SK-N-SH treated with all-trans-retinoic acid at 6 μM for 48 hours (cell line): ENCODE measurements around the gene TSHZ3.

Experiments used
- ATAC-seq: fragments of 200-7000 bp; cut with Tn5 transposase; 3 replicates; pipeline ENCODE4 v1.9.1; 2020; ENCODE audit warnings: mild to moderate bottlenecking, moderate library complexity
- ARNTL ChIP-seq: fragments of 450-650 bp; formaldehyde crosslinking; IDR thresholded peaks from 2 replicates; pipeline ENCODE4 v1.5.0; 2020; ENCODE audit warnings: low read depth, mild to moderate bottlenecking, moderate library complexity, borderline replicate concordance
- BACH2 ChIP-seq: fragments of 250-450 bp; sonication (Bioruptor Pico); IDR thresholded peaks from 2 replicates; pipeline ENCODE4 v1.9.0; 2021; ENCODE audit warnings: mild to moderate bottlenecking, borderline replicate concordance
- CSDC2 ChIP-seq: fragments of 250-450 bp; sonication (Bioruptor Pico); IDR thresholded peaks from 2 replicates; pipeline ENCODE4 v1.5.0; 2020; ENCODE audit warnings: mild to moderate bottlenecking, moderate library complexity
- ESRRG ChIP-seq: fragments of 250-450 bp; sonication (Bioruptor Pico); IDR thresholded peaks from 2 replicates; pipeline ENCODE4 v1.6.1; 2021; ENCODE audit warnings: mild to moderate bottlenecking
- GLIS3 ChIP-seq: fragments of 250-450 bp; sonication (Bioruptor Pico); IDR thresholded peaks from 2 replicates; pipeline ENCODE4 v1.5.0; 2020; ENCODE audit warnings: mild to moderate bottlenecking, moderate library complexity
- ISL1 ChIP-seq: fragments of 250-450 bp; sonication (Bioruptor Pico); IDR thresholded peaks from 2 replicates; pipeline ENCODE4 v2.1.2; 2022; ENCODE audit warnings: mild to moderate bottlenecking, moderate library complexity
- OSR1 ChIP-seq: fragments of 250-450 bp; sonication (Bioruptor Pico); IDR thresholded peaks from 2 replicates; pipeline ENCODE4 v1.8.0; 2022; ENCODE audit warnings: moderate library complexity, mild to moderate bottlenecking, inconsistent platforms
- PPARA ChIP-seq: fragments of 250-450 bp; sonication (Bioruptor Pico); IDR thresholded peaks from 2 replicates; pipeline ENCODE4 v1.5.0; 2020; ENCODE audit warnings: mild to moderate bottlenecking, borderline replicate concordance
- RARB ChIP-seq: fragments of 250-450 bp; sonication (Bioruptor Pico); IDR thresholded peaks from 2 replicates; pipeline ENCODE4 v1.8.0; 2021; ENCODE audit warnings: mild to moderate bottlenecking, moderate library complexity
- SNAI2 ChIP-seq: fragments of 250-450 bp; sonication (Bioruptor Pico); IDR thresholded peaks from 2 replicates; pipeline ENCODE4 v1.5.0; 2020; ENCODE audit warnings: mild to moderate bottlenecking, moderate library complexity
- TCF4 ChIP-seq: fragments of 250-450 bp; sonication (Bioruptor Pico); IDR thresholded peaks from 2 replicates; pipeline ENCODE4 v1.8.0; 2021; ENCODE audit warnings: mild to moderate bottlenecking, moderate library complexity, borderline replicate concordance
- TOX ChIP-seq: fragments of 250-450 bp; sonication (Bioruptor Pico); IDR thresholded peaks from 2 replicates; pipeline ENCODE4 v1.8.0; 2021; ENCODE audit warnings: mild to moderate bottlenecking, moderate library complexity, borderline replicate concordance
- ZC3H10 ChIP-seq: fragments of 250-450 bp; sonication (Bioruptor Pico); IDR thresholded peaks from 2 replicates; pipeline ENCODE4 v1.5.1; 2021; ENCODE audit warnings: mild to moderate bottlenecking, moderate library complexity
- ZFP3 ChIP-seq: fragments of 250-450 bp; sonication (Bioruptor Pico); IDR thresholded peaks from 2 replicates; pipeline ENCODE4 v1.5.0; 2020; ENCODE audit warnings: mild to moderate bottlenecking, moderate library complexity
- ZFP30 ChIP-seq: fragments of 450-650 bp; formaldehyde crosslinking; IDR thresholded peaks from 2 replicates; pipeline ENCODE4 v1.5.0; 2022; ENCODE audit warnings: mild to moderate bottlenecking, moderate library complexity
- ZNF565 ChIP-seq: fragments of 450-650 bp; formaldehyde crosslinking; conservative IDR thresholded peaks from 2 replicates; pipeline ENCODE4 v1.5.0; 2020; ENCODE audit warnings: low read depth, mild to moderate bottlenecking, moderate library complexity
- ZNF70 ChIP-seq: fragments of 450-650 bp; formaldehyde crosslinking; IDR thresholded peaks from 2 replicates; pipeline ENCODE4 v1.5.0; 2020; ENCODE audit warnings: mild to moderate bottlenecking, moderate library complexity
- ZNF8 ChIP-seq: fragments of 450-650 bp; formaldehyde crosslinking; IDR thresholded peaks from 2 replicates; pipeline ENCODE4 v1.5.0; 2020; ENCODE audit warnings: mild to moderate bottlenecking, moderate library complexity
- TF ChIP-seq, protein P1 (sequence below): fragments of 250-450 bp; sonication (Bioruptor Pico); IDR thresholded peaks from 2 replicates; pipeline ENCODE4 v1.5.0; 2020; ENCODE audit warnings: mild to moderate bottlenecking, moderate library complexity
- TF ChIP-seq, protein P2 (sequence below): fragments of 250-450 bp; sonication (Bioruptor Pico); IDR thresholded peaks from 2 replicates; pipeline ENCODE4 v1.8.0; 2021; ENCODE audit warnings: low read depth, mild to moderate bottlenecking, moderate library complexity, borderline replicate concordance
- TF ChIP-seq, protein P3 (sequence below): fragments of 250-450 bp; sonication (Bioruptor Pico); IDR thresholded peaks from 2 replicates; pipeline ENCODE4 v1.5.1; 2021; ENCODE audit warnings: mild to moderate bottlenecking, moderate library complexity
- TF ChIP-seq, protein P4 (sequence below): fragments of 250-450 bp; sonication (Bioruptor Pico); IDR thresholded peaks from 2 replicates; pipeline ENCODE4 v1.5.1; 2020; ENCODE audit warnings: low read depth, mild to moderate bottlenecking, moderate library complexity
- TF ChIP-seq, protein P5 (sequence below): fragments of 250-450 bp; sonication (Bioruptor Pico); IDR thresholded peaks from 2 replicates; pipeline ENCODE4 v1.8.0; 2020; ENCODE audit warnings: mild to moderate bottlenecking, moderate library complexity, borderline replicate concordance

The TSHZ3 gene

DNA sequence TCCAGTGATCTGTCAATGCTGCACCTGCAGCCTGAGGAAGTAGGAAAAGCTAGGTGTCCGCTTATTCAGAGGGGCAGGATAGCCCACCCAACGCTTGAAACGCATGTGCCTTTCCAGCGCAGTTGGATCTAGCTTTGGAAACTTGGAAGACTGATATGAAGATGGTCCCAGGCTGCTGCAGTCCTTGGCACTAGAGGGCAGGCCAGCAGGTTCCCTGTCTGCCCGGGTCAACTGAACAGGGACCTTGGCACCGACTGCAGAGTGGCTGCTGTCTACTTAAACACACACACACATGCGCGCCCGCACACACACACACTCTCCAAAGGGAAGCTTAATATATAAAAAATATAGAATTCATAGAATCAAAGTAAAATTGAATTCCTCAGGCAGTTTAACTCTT, 100.0 kb downstream of the TSHZ3 start:
- TF ChIP-seq, protein P1, sequence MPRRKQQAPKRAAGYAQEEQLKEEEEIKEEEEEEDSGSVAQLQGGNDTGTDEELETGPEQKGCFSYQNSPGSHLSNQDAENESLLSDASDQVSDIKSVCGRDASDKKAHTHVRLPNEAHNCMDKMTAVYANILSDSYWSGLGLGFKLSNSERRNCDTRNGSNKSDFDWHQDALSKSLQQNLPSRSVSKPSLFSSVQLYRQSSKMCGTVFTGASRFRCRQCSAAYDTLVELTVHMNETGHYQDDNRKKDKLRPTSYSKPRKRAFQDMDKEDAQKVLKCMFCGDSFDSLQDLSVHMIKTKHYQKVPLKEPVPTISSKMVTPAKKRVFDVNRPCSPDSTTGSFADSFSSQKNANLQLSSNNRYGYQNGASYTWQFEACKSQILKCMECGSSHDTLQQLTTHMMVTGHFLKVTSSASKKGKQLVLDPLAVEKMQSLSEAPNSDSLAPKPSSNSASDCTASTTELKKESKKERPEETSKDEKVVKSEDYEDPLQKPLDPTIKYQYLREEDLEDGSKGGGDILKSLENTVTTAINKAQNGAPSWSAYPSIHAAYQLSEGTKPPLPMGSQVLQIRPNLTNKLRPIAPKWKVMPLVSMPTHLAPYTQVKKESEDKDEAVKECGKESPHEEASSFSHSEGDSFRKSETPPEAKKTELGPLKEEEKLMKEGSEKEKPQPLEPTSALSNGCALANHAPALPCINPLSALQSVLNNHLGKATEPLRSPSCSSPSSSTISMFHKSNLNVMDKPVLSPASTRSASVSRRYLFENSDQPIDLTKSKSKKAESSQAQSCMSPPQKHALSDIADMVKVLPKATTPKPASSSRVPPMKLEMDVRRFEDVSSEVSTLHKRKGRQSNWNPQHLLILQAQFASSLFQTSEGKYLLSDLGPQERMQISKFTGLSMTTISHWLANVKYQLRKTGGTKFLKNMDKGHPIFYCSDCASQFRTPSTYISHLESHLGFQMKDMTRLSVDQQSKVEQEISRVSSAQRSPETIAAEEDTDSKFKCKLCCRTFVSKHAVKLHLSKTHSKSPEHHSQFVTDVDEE = no peak
- no peak for TF ChIP-seq ZNF8
- no peak for TF ChIP-seq OSR1 (CRISPR knock-in tag)
- TF ChIP-seq ZNF70 (CRISPR knock-in tag) = no peak
- TF ChIP-seq BACH2 (CRISPR knock-in tag) = no peak

DNA sequence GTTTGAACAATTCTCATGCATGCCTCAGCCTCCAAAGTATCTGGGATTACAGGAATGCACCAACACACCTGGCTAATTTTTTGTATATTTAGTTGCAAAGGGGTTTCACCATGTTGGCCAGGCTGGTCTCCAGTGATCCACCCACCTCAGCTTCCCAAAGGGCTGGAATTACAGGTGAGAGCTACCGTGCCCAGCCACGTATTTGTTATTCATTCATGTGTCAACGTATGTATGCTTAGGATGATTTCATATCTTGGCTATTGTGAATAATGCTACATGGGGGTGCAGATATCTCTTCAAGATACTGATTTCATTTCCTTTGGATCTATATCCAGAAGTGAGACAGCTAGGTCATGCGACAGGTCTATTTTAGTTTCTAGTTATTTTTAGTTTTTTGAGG, 113.4 kb downstream of the TSHZ3 start:
- TF ChIP-seq ESRRG (no peak), ISL1 (CRISPR knock-in tag) (no peak), ARNTL (no peak), ZFP30 (CRISPR knock-in tag) (no peak), ZFP3 (CRISPR knock-in tag) (no peak), BACH2 (CRISPR knock-in tag) (no peak), RARB (CRISPR knock-in tag) (no peak), ZNF565 (CRISPR knock-in tag) (no peak), OSR1 (CRISPR knock-in tag) (no peak), ZNF8 (no peak), ZNF70 (CRISPR knock-in tag) (no peak), PPARA (CRISPR knock-in tag) (no peak), CSDC2 (CRISPR knock-in tag) (no peak), SNAI2 (no peak), ZC3H10 (CRISPR knock-in tag) (no peak), GLIS3 (CRISPR knock-in tag) (no peak)
- TF ChIP-seq, protein P2, sequence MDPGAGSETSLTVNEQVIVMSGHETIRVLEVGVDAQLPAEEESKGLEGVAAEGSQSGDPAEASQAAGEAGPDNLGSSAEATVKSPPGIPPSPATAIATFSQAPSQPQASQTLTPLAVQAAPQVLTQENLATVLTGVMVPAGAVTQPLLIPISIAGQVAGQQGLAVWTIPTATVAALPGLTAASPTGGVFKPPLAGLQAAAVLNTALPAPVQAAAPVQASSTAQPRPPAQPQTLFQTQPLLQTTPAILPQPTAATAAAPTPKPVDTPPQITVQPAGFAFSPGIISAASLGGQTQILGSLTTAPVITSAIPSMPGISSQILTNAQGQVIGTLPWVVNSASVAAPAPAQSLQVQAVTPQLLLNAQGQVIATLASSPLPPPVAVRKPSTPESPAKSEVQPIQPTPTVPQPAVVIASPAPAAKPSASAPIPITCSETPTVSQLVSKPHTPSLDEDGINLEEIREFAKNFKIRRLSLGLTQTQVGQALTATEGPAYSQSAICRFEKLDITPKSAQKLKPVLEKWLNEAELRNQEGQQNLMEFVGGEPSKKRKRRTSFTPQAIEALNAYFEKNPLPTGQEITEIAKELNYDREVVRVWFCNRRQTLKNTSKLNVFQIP (CRISPR knock-in tag) = no peak
- TF ChIP-seq, protein P3, sequence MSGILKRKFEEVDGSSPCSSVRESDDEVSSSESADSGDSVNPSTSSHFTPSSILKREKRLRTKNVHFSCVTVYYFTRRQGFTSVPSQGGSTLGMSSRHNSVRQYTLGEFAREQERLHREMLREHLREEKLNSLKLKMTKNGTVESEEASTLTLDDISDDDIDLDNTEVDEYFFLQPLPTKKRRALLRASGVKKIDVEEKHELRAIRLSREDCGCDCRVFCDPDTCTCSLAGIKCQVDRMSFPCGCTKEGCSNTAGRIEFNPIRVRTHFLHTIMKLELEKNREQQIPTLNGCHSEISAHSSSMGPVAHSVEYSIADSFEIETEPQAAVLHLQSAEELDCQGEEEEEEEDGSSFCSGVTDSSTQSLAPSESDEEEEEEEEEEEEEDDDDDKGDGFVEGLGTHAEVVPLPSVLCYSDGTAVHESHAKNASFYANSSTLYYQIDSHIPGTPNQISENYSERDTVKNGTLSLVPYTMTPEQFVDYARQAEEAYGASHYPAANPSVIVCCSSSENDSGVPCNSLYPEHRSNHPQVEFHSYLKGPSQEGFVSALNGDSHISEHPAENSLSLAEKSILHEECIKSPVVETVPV (CRISPR knock-in tag) = no peak
- TF ChIP-seq, protein P4, sequence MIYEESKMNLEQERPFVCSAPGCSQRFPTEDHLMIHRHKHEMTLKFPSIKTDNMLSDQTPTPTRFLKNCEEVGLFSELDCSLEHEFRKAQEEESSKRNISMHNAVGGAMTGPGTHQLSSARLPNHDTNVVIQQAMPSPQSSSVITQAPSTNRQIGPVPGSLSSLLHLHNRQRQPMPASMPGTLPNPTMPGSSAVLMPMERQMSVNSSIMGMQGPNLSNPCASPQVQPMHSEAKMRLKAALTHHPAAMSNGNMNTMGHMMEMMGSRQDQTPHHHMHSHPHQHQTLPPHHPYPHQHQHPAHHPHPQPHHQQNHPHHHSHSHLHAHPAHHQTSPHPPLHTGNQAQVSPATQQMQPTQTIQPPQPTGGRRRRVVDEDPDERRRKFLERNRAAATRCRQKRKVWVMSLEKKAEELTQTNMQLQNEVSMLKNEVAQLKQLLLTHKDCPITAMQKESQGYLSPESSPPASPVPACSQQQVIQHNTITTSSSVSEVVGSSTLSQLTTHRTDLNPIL (CRISPR knock-in tag) = no peak
- TF ChIP-seq, protein P5, sequence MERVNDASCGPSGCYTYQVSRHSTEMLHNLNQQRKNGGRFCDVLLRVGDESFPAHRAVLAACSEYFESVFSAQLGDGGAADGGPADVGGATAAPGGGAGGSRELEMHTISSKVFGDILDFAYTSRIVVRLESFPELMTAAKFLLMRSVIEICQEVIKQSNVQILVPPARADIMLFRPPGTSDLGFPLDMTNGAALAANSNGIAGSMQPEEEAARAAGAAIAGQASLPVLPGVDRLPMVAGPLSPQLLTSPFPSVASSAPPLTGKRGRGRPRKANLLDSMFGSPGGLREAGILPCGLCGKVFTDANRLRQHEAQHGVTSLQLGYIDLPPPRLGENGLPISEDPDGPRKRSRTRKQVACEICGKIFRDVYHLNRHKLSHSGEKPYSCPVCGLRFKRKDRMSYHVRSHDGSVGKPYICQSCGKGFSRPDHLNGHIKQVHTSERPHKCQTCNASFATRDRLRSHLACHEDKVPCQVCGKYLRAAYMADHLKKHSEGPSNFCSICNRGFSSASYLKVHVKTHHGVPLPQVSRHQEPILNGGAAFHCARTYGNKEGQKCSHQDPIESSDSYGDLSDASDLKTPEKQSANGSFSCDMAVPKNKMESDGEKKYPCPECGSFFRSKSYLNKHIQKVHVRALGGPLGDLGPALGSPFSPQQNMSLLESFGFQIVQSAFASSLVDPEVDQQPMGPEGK (CRISPR knock-in tag) = no peak
- TF ChIP-seq, all 23 proteins: peak for 0
- ATAC-seq = no peak

More for the DNA sequence above, 100.0 kb downstream of the TSHZ3 start:
- ATAC-seq = peak; percentile 51; the same call in 1 of the 3 replicates

DNA sequence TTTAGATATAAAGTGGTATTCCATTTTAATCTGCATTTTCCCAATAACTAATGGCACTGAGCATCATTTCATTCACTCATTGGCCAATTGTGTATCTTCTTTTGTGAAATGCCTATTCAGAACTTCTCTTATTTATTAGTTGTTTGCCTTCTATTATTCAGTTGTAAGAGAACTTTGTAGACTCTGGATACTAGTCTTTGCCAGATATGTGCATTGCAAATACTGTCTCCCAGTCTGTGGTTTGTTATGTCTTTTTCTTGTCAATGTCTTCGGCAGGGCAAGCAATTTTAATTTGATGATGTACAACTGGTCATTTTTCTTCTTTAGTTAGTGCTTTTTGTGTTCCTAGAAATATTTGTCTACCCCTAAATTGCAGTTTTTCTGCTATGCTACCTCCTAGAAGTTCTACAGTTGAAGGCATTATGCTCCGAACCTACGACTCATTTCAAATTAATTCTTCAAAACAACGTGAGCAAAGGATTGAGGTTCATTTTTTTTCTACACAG, 115.9 kb downstream of the TSHZ3 start:
- peak; percentile 59 for ATAC-seq
- TF ChIP-seq ZNF565 (CRISPR knock-in tag) = no peak
- TF ChIP-seq ZNF8 = no peak
- no peak for TF ChIP-seq RARB (CRISPR knock-in tag)
- TF ChIP-seq TCF4 (CRISPR knock-in tag) = no peak
- TF ChIP-seq, protein P5 (CRISPR knock-in tag) = no peak
- TF ChIP-seq ZNF70 (CRISPR knock-in tag) = no peak
- no peak for TF ChIP-seq TOX (CRISPR knock-in tag)
